Esophagus squamous epithelium (tissue), 4 donors: ENCODE measurements around the gene ZNF385B.

Experiments
- POLR2A ChIP-seq, 4 donors: fragments of 450-650 bp; IDR thresholded peaks; one replicate each; pipeline ENCODE4 v1.6.1; 2017; ENCODE audit warnings: antibody characterized with exemption in 4 of 4, mild to moderate bottlenecking in 4 of 4, moderate library complexity in 3 of 4
- TF ChIP-seq, protein P1 (sequence below), 6 experiments: fragments of 450-650 bp in 4 of 6; fragments of 200-600 bp in 2 of 6; sonication (generic) in 2 of 6; IDR thresholded peaks; one replicate each; pipeline ENCODE4 v1.5.1; 2016 to 2019; ENCODE audit warnings: antibody characterized with exemption in 6 of 6, mild to moderate bottlenecking in 4 of 6, moderate library complexity in 4 of 6

DNA sequence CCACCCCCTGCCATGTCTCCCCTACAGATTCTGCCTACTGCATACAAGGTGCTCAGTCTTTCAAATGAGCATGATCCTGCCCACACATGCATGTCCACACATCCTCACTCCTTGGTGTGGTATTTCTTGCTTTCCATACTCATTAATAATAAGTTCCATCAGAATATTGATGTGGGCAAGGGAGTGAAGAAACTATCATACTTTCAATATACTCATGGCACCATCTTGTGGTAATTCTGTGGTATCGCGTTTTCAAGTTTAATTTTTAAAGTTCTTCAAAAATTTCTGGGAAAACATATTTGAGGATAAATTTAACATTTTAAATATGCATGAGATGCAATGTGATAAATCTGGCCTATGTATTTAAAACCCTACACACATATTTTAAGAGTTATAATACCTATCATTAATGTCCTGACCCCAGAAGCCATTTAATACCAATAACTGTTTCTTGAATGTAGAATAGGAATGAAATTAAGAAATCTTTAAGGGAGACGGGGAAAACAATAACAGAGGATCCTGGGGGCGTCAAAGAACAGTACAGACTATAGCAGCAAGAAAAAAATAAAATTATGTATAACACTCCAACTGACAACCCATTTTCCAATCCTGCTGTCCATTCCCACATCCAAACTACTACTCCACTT lies 110.1 kb downstream of the ZNF385B start:
- TF ChIP-seq, protein P1, sequence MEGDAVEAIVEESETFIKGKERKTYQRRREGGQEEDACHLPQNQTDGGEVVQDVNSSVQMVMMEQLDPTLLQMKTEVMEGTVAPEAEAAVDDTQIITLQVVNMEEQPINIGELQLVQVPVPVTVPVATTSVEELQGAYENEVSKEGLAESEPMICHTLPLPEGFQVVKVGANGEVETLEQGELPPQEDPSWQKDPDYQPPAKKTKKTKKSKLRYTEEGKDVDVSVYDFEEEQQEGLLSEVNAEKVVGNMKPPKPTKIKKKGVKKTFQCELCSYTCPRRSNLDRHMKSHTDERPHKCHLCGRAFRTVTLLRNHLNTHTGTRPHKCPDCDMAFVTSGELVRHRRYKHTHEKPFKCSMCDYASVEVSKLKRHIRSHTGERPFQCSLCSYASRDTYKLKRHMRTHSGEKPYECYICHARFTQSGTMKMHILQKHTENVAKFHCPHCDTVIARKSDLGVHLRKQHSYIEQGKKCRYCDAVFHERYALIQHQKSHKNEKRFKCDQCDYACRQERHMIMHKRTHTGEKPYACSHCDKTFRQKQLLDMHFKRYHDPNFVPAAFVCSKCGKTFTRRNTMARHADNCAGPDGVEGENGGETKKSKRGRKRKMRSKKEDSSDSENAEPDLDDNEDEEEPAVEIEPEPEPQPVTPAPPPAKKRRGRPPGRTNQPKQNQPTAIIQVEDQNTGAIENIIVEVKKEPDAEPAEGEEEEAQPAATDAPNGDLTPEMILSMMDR (IDR thresholded peaks at IDR 0.05) = peak; percentile 15 to 67 (median 53)
- no peak for TF ChIP-seq POLR2A (IDR thresholded peaks at IDR 0.05)
